Calu3 (cell line): Measurements from ENCODE around the gene HRH2. TPM values are rescaled to one million over a fixed set of nuclear protein-coding genes. Genes with fewer than 3 reads are reported as not detected.

Experiments used
- BruUV-seq: library from RNA; stranded (reverse); fragments of 400-500 nt; replicated peaks from 2 replicates; lab custom pipeline; 2021; lab: Mats Ljungman, UMichigan
- CTCF ChIA-PET: fragments of 300-600 bp; sonication (Branson Sonifier 250); formaldehyde crosslinking; loops from one replicate; lab custom pipeline; 2022; ENCODE audit warnings: antibody characterized with exemption; lab: Charles Lee
- DNase-seq: peaks from one replicate; pipeline ENCODE4 v3.0.0; 2022
- H3K27ac Mint-ChIP-seq: one replicate; pipeline ENCODE4 v1.8.0; 2022; ENCODE audit warnings: mixed read lengths; ENCODE audit not compliant: unreplicated experiment
- H3K27me3 Mint-ChIP-seq: one replicate; pipeline ENCODE4 v1.8.0; 2022; ENCODE audit warnings: mixed read lengths; ENCODE audit not compliant: unreplicated experiment
- H3K36me3 Mint-ChIP-seq: one replicate; pipeline ENCODE4 v1.8.0; 2022; ENCODE audit warnings: mild to moderate bottlenecking, moderate library complexity, mixed read lengths; ENCODE audit not compliant: insufficient read depth, unreplicated experiment
- H3K4me1 Mint-ChIP-seq: one replicate; pipeline ENCODE4 v1.8.0; 2022; ENCODE audit warnings: mild to moderate bottlenecking, low read depth, mixed read lengths; ENCODE audit not compliant: unreplicated experiment
- H3K4me3 Mint-ChIP-seq: one replicate; pipeline ENCODE4 v1.8.0; 2022; ENCODE audit warnings: mild to moderate bottlenecking, low read depth, moderate library complexity, mixed read lengths; ENCODE audit not compliant: unreplicated experiment
- H3K9me3 Mint-ChIP-seq: one replicate; pipeline ENCODE4 v1.8.0; 2022; ENCODE audit warnings: low read depth, mixed read lengths; ENCODE audit not compliant: unreplicated experiment
- CTCF ChIP-seq: fragments of 200-600 bp; IDR thresholded peaks from one replicate; pipeline ENCODE4 v1.8.0; 2022; ENCODE audit warnings: antibody characterized with exemption; ENCODE audit not compliant: unreplicated experiment
- intact Hi-C: fragments of 100-400 bp; cut with micrococcal nuclease; formaldehyde crosslinking; loops from one replicate; pipeline ENCODE4 v1.10.0; 2022; ENCODE audit not compliant: unreplicated experiment
- total RNA-seq: library from RNA; stranded (reverse); gene quantifications from 2 replicates; pipeline ENCODE4 v1.2.3, GENCODE V29; 2022

The HRH2 gene
- total RNA-seq, 1 experiment from 2014 or later, result not detected

GRCh38 chr5:175694371-175695160, 36.7 kb downstream of the HRH2 start:
- no peaks in the 10 kb centered on the region for H3K4me1 Mint-ChIP-seq
- CTCF ChIA-PET, result no interaction called here

GRCh38 chr5:175695161-175696126, 37.6 kb downstream of the HRH2 start:
- DNase-seq, result no peak
- CTCF ChIA-PET, result no interaction called here
- no peaks in the 10 kb centered on the region for H3K4me1 Mint-ChIP-seq
- H3K27ac Mint-ChIP-seq, result no peak overlapping the region
- H3K27me3 Mint-ChIP-seq, result peaks cover 69% of the 10 kb centered on the region
- intact Hi-C loops, result no loop called here
- no peaks in the 10 kb centered on the region for H3K9me3 Mint-ChIP-seq
- H3K36me3 Mint-ChIP-seq, result no peaks in the 10 kb centered on the region
- H3K4me3 Mint-ChIP-seq, result no peak overlapping the region
- no peak for TF ChIP-seq CTCF
- no TSS peak for BruUV-seq

More at GRCh38 chr5:175694371-175695160, 36.7 kb downstream of the HRH2 start:
- TF ChIP-seq CTCF, result no peak
- Mint-ChIP-seq H3K36me3 (no peaks in the 10 kb centered on the region), H3K27me3 (peaks cover 69% of the 10 kb centered on the region), H3K9me3 (no peaks in the 10 kb centered on the region), H3K27ac (no peak overlapping the region), H3K4me3 (no peak overlapping the region)
- no TSS peak for BruUV-seq
- intact Hi-C loops, result no loop called here
- DNase-seq, result no peak

GRCh38 chr5:175696139-175696854, 38.4 kb downstream of the HRH2 start:
- Mint-ChIP-seq H3K4me1 (no peaks in the 10 kb centered on the region), H3K27ac (no peak overlapping the region), H3K4me3 (no peak overlapping the region), H3K9me3 (no peaks in the 10 kb centered on the region), H3K27me3 (peaks cover 69% of the 10 kb centered on the region), H3K36me3 (no peaks in the 10 kb centered on the region)
- TF ChIP-seq CTCF, result peak; percentile 51
- peak; percentile 35 for DNase-seq
- BruUV-seq, result no TSS peak
- intact Hi-C loops, result no loop called here
- CTCF ChIA-PET, result no interaction called here

- TF ChIP-seq CTCF, result no peak
- no peak overlapping the region for H3K4me3 Mint-ChIP-seq
- H3K9me3 Mint-ChIP-seq, result no peaks in the 10 kb centered on the region
- intact Hi-C loops, result no loop called here
- H3K27me3 Mint-ChIP-seq, result peaks cover 73% of the 10 kb centered on the region
- no TSS peak for BruUV-seq
- no peaks in the 10 kb centered on the region for H3K36me3 Mint-ChIP-seq
- no peak overlapping the region for H3K27ac Mint-ChIP-seq
- CTCF ChIA-PET, result no interaction called here
- no peak for DNase-seq
- H3K4me1 Mint-ChIP-seq, result no peaks in the 10 kb centered on the region
Measured at GRCh38 chr5:175696855-175697198, 39.0 kb downstream of the HRH2 start.
